Uterus (tissue), 4 donors: Measurements from ENCODE around the gene GAST. TPM values are rescaled to one million over a fixed set of nuclear protein-coding genes. Genes with fewer than 3 reads are reported as not detected.

ENCODE experiments used
- DNase-seq, 2 donors: peaks; one replicate each; pipeline ENCODE4 v3.0.0-alpha.2; 2019 to 2020
- H3K27ac ChIP-seq, 2 donors: fragments of 200-600 bp; sonication (generic); 1 replicate in 1 of 2; 2 replicates in 1 of 2; pipeline ENCODE4 v1.5.1; 2016 to 2018
- H3K27me3 ChIP-seq, 2 donors: fragments of 200-600 bp; sonication (generic); one replicate each; pipeline ENCODE4 v1.5.1; 2018 to 2019; ENCODE audit warnings: control low read depth in 1 of 2
- H3K36me3 ChIP-seq, 2 donors: fragments of 200-600 bp; sonication (generic); one replicate each; pipeline ENCODE4 v1.5.1; 2019; ENCODE audit warnings: control low read depth in 1 of 2
- H3K4me1 ChIP-seq, 2 donors: fragments of 200-600 bp; sonication (generic); one replicate each; pipeline ENCODE4 v1.5.1; 2018 to 2019; ENCODE audit warnings: control low read depth in 1 of 2
- H3K4me3 ChIP-seq, 2 donors: fragments of 200-600 bp; sonication (generic); 1 replicate in 1 of 2; 2 replicates in 1 of 2; pipeline ENCODE4 v1.5.1; 2018 to 2019; ENCODE audit warnings: mild to moderate bottlenecking in 1 of 2
- H3K9me3 ChIP-seq, 2 donors: fragments of 200-600 bp; sonication (generic); one replicate each; pipeline ENCODE4 v1.5.1; 2019; ENCODE audit warnings: control low read depth in 1 of 2
- POLR2A ChIP-seq, 2 donors: fragments of 450-650 bp; IDR thresholded peaks; one replicate each; pipeline ENCODE4 v1.6.1; 2016; ENCODE audit warnings: antibody characterized with exemption in 2 of 2, mild to moderate bottlenecking in 1 of 2, moderate library complexity in 1 of 2
- intact Hi-C: fragments of 100-400 bp; cut with DNase I; formaldehyde crosslinking; loops from one replicate; pipeline ENCODE4 v1.15.1; 2023; ENCODE audit warnings: low total_unique reads
- total RNA-seq, 4 donors: library from RNA; depleted of rRNA in 3 of 4; stranded (reverse); fragments of >200 nt in 3 of 4; gene quantifications; one replicate each; pipeline versions ENCODE4 v1.1.0 to v1.2.4, GENCODE V29; 2014 to 2023
- TF ChIP-seq, protein P1 (sequence below), 4 experiments: fragments of 200-600 bp in 2 of 4; fragments of 450-650 bp in 2 of 4; sonication (generic) in 2 of 4; IDR thresholded peaks; one replicate each; pipeline ENCODE4 v1.5.1; 2016 to 2019; ENCODE audit warnings: antibody characterized with exemption in 4 of 4, mild to moderate bottlenecking in 2 of 4, moderate library complexity in 1 of 4
- donor health status: DM: yes; HTN: yes; CAD: no.

GAST gene
- total RNA-seq, 4 donors from 2014 or later, result not detected

DNA sequence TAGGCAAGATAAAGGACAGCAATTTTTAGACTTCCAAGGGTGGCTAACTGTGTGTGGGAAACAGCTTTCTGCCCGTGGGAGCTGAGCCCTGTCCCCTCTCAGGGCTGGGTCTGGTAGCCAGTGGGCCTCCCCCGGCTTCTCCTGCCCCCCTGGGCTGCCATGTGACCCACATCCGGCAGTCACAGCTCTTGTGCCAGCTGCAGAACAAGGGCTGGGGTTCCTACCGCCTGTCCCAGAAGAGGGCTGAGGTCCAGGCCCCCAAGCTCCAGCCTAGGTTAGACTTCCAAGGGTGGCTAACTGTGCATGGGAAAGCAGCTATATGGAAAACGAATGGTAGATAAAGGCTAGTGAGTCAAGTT, 6.1 kb downstream of the GAST start:
- Histone ChIP-seq H3K4me1 (no peaks in the 10 kb centered on the region), H3K36me3 (no peaks in the 10 kb centered on the region), H3K27ac (no peak overlapping the region), H3K4me3 (no peak overlapping the region), H3K9me3 (no peaks in the 10 kb centered on the region), H3K27me3 (no peaks in the 10 kb centered on the region)
- TF ChIP-seq POLR2A (IDR thresholded peaks at IDR 0.05), result no peak
- TF ChIP-seq, protein P1, sequence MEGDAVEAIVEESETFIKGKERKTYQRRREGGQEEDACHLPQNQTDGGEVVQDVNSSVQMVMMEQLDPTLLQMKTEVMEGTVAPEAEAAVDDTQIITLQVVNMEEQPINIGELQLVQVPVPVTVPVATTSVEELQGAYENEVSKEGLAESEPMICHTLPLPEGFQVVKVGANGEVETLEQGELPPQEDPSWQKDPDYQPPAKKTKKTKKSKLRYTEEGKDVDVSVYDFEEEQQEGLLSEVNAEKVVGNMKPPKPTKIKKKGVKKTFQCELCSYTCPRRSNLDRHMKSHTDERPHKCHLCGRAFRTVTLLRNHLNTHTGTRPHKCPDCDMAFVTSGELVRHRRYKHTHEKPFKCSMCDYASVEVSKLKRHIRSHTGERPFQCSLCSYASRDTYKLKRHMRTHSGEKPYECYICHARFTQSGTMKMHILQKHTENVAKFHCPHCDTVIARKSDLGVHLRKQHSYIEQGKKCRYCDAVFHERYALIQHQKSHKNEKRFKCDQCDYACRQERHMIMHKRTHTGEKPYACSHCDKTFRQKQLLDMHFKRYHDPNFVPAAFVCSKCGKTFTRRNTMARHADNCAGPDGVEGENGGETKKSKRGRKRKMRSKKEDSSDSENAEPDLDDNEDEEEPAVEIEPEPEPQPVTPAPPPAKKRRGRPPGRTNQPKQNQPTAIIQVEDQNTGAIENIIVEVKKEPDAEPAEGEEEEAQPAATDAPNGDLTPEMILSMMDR (IDR thresholded peaks at IDR 0.05), result no peak
- DNase-seq, result no peak
- intact Hi-C loops, result no loop called here

DNA sequence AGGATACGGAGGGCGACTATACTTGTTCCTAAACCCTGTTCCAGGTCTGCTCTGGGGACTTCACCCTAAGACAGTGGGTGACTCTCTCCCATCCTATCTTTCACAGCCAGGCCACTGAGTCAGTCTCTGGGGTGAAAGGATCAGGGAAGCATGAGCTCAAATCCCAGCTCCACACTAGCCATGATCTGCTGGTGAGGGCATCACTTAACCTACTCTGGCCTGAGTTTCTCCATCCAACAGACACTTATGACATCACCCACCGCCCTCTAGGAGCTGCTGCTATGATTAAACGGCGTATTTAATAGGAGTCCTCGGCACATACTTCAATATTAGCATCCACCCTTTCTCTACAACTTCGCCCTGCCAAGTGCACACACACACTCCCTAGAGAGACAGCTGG, 10.1 kb downstream of the GAST start:
- no peak for DNase-seq
- intact Hi-C loops, result no loop called here
- H3K4me3 ChIP-seq, result no peak overlapping the region

DNA sequence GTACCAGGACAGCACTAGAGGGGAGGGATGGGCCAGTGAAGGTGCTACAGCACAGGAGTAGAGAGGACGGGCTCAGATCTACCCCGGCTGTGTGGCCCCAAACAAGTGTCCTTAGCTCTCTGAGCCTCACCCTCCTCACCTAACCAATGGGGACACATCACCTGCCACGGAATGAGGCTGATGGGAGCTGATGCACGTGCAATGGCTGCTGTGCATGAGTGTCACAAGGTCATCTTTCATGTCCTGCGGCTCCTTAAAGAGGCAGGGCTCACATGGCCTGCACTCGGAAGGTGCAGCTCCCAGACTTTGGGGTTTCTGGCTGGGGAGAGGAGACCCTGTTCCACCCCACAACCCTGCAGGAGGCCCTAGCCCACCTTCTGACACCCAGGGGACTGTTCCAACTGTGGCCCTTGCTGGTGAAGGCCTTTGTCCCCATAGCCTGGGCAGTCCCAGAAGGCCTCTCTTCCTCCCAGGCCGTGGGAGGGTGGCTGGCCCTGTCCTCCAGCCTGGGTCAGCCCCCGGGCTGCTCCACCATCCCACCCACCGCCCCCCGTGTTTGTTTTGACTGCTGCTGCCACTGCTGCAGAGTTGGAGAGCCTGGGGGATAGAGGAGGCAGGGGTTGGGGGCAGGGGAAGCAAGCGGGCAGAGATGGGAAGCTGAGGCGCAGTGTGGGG, 11.8 kb downstream of the GAST start:
- intact Hi-C loops, result no loop called here

More for the DNA sequence above, 10.1 kb downstream of the GAST start:
- Histone ChIP-seq H3K27me3 (no peaks in the 10 kb centered on the region), H3K36me3 (no peaks in the 10 kb centered on the region), H3K9me3 (no peaks in the 10 kb centered on the region), H3K4me1 (no peaks in the 10 kb centered on the region), H3K27ac (no peak overlapping the region)
- TF ChIP-seq, protein P1 (IDR thresholded peaks at IDR 0.05), result no peak

DNA sequence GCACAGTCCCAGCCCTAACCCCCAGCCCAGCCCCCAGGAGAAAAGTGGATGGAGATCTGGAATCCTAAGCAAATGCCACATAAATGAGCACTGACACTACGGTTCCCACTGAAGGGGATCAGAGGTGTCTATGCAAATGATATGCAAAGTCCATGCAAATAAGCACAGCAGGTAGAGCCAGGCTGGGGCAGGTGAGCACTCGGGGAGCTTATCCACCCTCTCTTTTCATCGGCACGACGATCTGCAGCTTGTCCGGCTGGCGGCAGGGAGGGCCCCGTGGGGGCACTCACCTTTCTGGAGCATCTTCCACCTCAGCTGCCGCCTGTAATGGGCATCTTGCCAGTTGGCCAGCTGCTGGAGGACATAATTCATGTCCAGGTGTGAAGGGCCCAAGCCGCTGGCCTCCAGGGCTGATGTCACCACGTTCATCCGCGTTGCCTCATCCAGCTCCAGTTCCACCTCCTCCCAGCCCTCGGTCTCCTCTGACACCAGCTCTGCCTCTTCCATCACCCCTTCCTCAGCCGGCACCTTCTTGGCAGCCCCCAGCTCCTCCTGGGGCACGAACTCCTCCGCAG, 12.4 kb downstream of the GAST start:
- H3K4me1 ChIP-seq, result no peaks in the 10 kb centered on the region
- DNase-seq, result no peak
- H3K27ac ChIP-seq, result no peak overlapping the region
- H3K9me3 ChIP-seq, result no peaks in the 10 kb centered on the region
- H3K27me3 ChIP-seq, result no peaks in the 10 kb centered on the region
- intact Hi-C loops, result no loop called here
- TF ChIP-seq POLR2A (IDR thresholded peaks at IDR 0.05), result no peak
- TF ChIP-seq, protein P1 (IDR thresholded peaks at IDR 0.05), result no peak
- H3K4me3 ChIP-seq, result no peak overlapping the region
- H3K36me3 ChIP-seq, result no peaks in the 10 kb centered on the region

More for the DNA sequence above, 11.8 kb downstream of the GAST start:
- H3K36me3 ChIP-seq, result no peaks in the 10 kb centered on the region
- no peak for DNase-seq
- H3K27me3 ChIP-seq, result no peaks in the 10 kb centered on the region
- no peak overlapping the region for H3K4me3 ChIP-seq
- no peak overlapping the region for H3K27ac ChIP-seq
- H3K9me3 ChIP-seq, result no peaks in the 10 kb centered on the region
- no peaks in the 10 kb centered on the region for H3K4me1 ChIP-seq
- TF ChIP-seq POLR2A (IDR thresholded peaks at IDR 0.05), result no peak
- TF ChIP-seq, protein P1 (IDR thresholded peaks at IDR 0.05), result no peak

DNA sequence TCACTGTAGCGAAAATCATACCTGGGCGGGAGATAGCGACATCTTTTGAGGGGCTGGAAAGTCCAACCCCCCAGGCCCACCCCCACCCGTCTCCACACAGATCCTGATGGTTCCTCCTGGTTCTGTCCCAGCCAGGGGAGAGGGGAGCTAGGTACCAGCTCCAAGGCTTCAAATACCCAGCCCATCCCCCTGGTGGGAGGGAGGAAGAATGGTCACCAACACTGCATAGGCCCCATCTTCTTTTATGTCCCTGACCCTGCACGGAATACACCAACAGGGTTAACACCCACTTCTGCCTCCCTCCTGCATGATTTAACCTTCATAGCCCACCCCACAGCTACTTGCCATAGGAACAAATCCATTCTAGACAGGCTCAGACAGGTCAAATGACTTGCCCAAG, 13.0 kb downstream of the GAST start:
- intact Hi-C loops, result no loop called here
- TF ChIP-seq POLR2A (IDR thresholded peaks at IDR 0.05), result no peak
- TF ChIP-seq, protein P1 (IDR thresholded peaks at IDR 0.05), result no peak
- Histone ChIP-seq H3K27me3 (no peaks in the 10 kb centered on the region), H3K9me3 (no peaks in the 10 kb centered on the region), H3K36me3 (no peaks in the 10 kb centered on the region), H3K4me1 (no peaks in the 10 kb centered on the region), H3K27ac (no peak overlapping the region), H3K4me3 (no peak overlapping the region)
- no peak for DNase-seq
